Left ventricle myocardium inferior (tissue), 1 donor: ENCODE data around the gene UBN1. TPM values are rescaled to one million over a fixed set of nuclear protein-coding genes. Genes with fewer than 3 reads are reported as not detected.

Experiments used
- DNase-seq: peaks from one replicate; pipeline ENCODE4 v3.0.0-alpha.2; 2020
- H3K27ac ChIP-seq: fragments of 200-600 bp; replicated peaks from 2 replicates; pipeline ENCODE4 v1.8.0; 2021
- H3K27me3 ChIP-seq: fragments of 200-600 bp; 2 replicates; pipeline ENCODE4 v1.8.0; 2021; ENCODE audit warnings: low read depth
- H3K36me3 ChIP-seq: fragments of 200-600 bp; 2 replicates; pipeline ENCODE4 v1.8.0; 2021
- H3K4me1 ChIP-seq: fragments of 200-600 bp; 2 replicates; pipeline ENCODE4 v1.8.0; 2021
- H3K4me3 ChIP-seq: fragments of 200-600 bp; 2 replicates; pipeline ENCODE4 v1.8.0; 2021; ENCODE audit warnings: mild to moderate bottlenecking, moderate library complexity
- H3K9me3 ChIP-seq: fragments of 200-600 bp; replicated peaks from 2 replicates; pipeline ENCODE4 v1.8.0; 2021
- CTCF ChIP-seq: fragments of 200-600 bp; IDR thresholded peaks from 2 replicates; pipeline ENCODE4 v1.8.0; 2021; ENCODE audit warnings: antibody characterized with exemption, mild to moderate bottlenecking, borderline replicate concordance
- intact Hi-C: fragments of 100-400 bp; cut with micrococcal nuclease; formaldehyde crosslinking; loops from one replicate; pipeline ENCODE4 v1.11.0; 2022
- total RNA-seq: library from RNA; stranded (reverse); fragmentation: NEBNext Ultra II Directional; extraction: Animal tissue kit (Norgen Biotek cat#: 25700); gene quantifications from one replicate; pipeline ENCODE4 v1.2.1, GENCODE V29; 2021
- donor health status: DM: no; HTN: yes; CAD: no; lungs with severe emphysema.

UBN1 gene
- total RNA-seq, 1 donor from 2014 or later: 41.1 TPM

GRCh38 chr16:4803401-4803844 is 43.9 kb upstream of the UBN1 start:
- H3K27me3 ChIP-seq: no peaks in the 10 kb centered on the region
- peak overlapping the region; percentile 95 for H3K27ac ChIP-seq
- TF ChIP-seq CTCF: no peak
- H3K9me3 ChIP-seq: no peaks in the 10 kb centered on the region
- DNase-seq: no peak
- H3K4me3 ChIP-seq: peak overlapping the region; percentile 98
- intact Hi-C loops: no loop called here
- peaks cover 52% of the 10 kb centered on the region for H3K36me3 ChIP-seq
- peaks cover 60% of the 10 kb centered on the region for H3K4me1 ChIP-seq

GRCh38 chr16:4803898-4804762 is 43.2 kb upstream of the UBN1 start:
- peaks cover 60% of the 10 kb centered on the region for H3K4me1 ChIP-seq
- intact Hi-C loops: no loop called here

GRCh38 chr16:4805231-4805630 is 42.0 kb upstream of the UBN1 start:
- no peaks in the 10 kb centered on the region for H3K27me3 ChIP-seq
- peak overlapping the region; percentile 95 for H3K27ac ChIP-seq
- intact Hi-C loops: no loop called here
- DNase-seq: peak; percentile 51
- no peak overlapping the region for H3K4me3 ChIP-seq
- peak; percentile 61 for TF ChIP-seq CTCF
- H3K36me3 ChIP-seq: peaks cover 59% of the 10 kb centered on the region
- no peaks in the 10 kb centered on the region for H3K9me3 ChIP-seq
- H3K4me1 ChIP-seq: peaks cover 54% of the 10 kb centered on the region

More at GRCh38 chr16:4803898-4804762, 43.2 kb upstream of the UBN1 start:
- DNase-seq: no peak
- H3K36me3 ChIP-seq: peaks cover 54% of the 10 kb centered on the region
- no peaks in the 10 kb centered on the region for H3K9me3 ChIP-seq
- no peaks in the 10 kb centered on the region for H3K27me3 ChIP-seq
- TF ChIP-seq CTCF: no peak
- no peak overlapping the region for H3K4me3 ChIP-seq
- peak overlapping the region; percentile 95 for H3K27ac ChIP-seq

GRCh38 chr16:4806280-4806679 is 41.0 kb upstream of the UBN1 start:
- Histone ChIP-seq H3K9me3 (no peaks in the 10 kb centered on the region), H3K27ac (peak overlapping the region; percentile 95), H3K4me3 (no peak overlapping the region), H3K27me3 (no peaks in the 10 kb centered on the region), H3K4me1 (peaks cover 43% of the 10 kb centered on the region), H3K36me3 (peaks cover 69% of the 10 kb centered on the region)
- intact Hi-C loops: no loop called here
- no peak for DNase-seq
- no peak for TF ChIP-seq CTCF

- no peak for TF ChIP-seq CTCF
- H3K4me3 ChIP-seq: no peak overlapping the region
- peaks cover 97% of the 10 kb centered on the region for H3K36me3 ChIP-seq
- H3K27me3 ChIP-seq: no peaks in the 10 kb centered on the region
- intact Hi-C loops: no loop called here
- peaks cover 28% of the 10 kb centered on the region for H3K4me1 ChIP-seq
- H3K9me3 ChIP-seq: no peaks in the 10 kb centered on the region
- DNase-seq: no peak
- H3K27ac ChIP-seq: peak overlapping the region; percentile 93
Measured at GRCh38 chr16:4811242-4811641, 36.0 kb upstream of the UBN1 start.
